SK-N-SH (cell line): Measurements from ENCODE around the gene PALS2. TPM values are rescaled to one million over a fixed set of nuclear protein-coding genes. Genes with fewer than 3 reads are reported as not detected.

ENCODE experiments used
- CTCF ChIA-PET: fragments of 300-600, 350-600 bp; formaldehyde crosslinking; extraction: SDS; loops from one replicate; lab custom pipeline; 2021; lab: Yijun Ruan, JAX
- POLR2A ChIA-PET: fragments of 350-600 bp; sonication (Branson Sonifier 250); formaldehyde crosslinking; extraction: SDS; loops from one replicate; lab custom pipeline; 2020; ENCODE audit warnings: antibody characterized with exemption, inconsistent platforms; lab: Yijun Ruan, JAX
- DNase-seq: peaks from one replicate; pipeline ENCODE4 v3.0.0; 2012
- H2AFZ ChIP-seq: fragments of 200-600 bp; sonication (generic); 2 replicates; pipeline ENCODE4 v1.8.1; 2016; ENCODE audit warnings: antibody characterized with exemption, mild to moderate bottlenecking, low read depth
- H3F3A ChIP-seq: fragments of 200-600 bp; sonication (generic); replicated peaks from 2 replicates; pipeline ENCODE3; 2016; ENCODE audit warnings: antibody characterized with exemption, mild to moderate bottlenecking; ENCODE audit not compliant: insufficient read depth
- H3K27ac ChIP-seq, 2 experiments: fragments of 200-500 bp in 1 of 2; fragments of 200-600 bp in 1 of 2; sonication (Bioruptor generic) in 1 of 2; sonication (generic), shearing (Covaris generic) in 1 of 2; 2 replicates each; pipeline versions ENCODE4 v1.5.1 to v1.6.1; 2014 to 2016; ENCODE audit warnings: low read depth in 2 of 2, inconsistent platforms in 1 of 2, low read length in 1 of 2, mild to moderate bottlenecking in 1 of 2, mixed read lengths in 1 of 2
- H3K27me3 ChIP-seq: fragments of 200-600 bp; sonication (generic), shearing (Covaris generic); 2 replicates; pipeline ENCODE4 v1.6.1; 2016; ENCODE audit warnings: mixed run types; ENCODE audit not compliant: insufficient read depth
- H3K36me3 ChIP-seq, 2 experiments: fragments of 200-500 bp in 1 of 2; fragments of 200-600 bp in 1 of 2; sonication (Bioruptor generic) in 1 of 2; sonication (generic) in 1 of 2; replicated peaks in 1 of 2; 2 replicates each; pipeline versions ENCODE3 to v1.5.1; 2014 to 2016; ENCODE audit warnings: low read length in 1 of 2, mild to moderate bottlenecking in 1 of 2; ENCODE audit not compliant: insufficient read depth in 2 of 2, control insufficient read depth in 1 of 2
- H3K4me1 ChIP-seq, 2 experiments: fragments of 200-500 bp in 1 of 2; fragments of 200-600 bp in 1 of 2; sonication (Bioruptor generic) in 1 of 2; sonication (generic), shearing (Covaris generic) in 1 of 2; 2 replicates each; pipeline versions ENCODE4 v1.5.1 to v1.6.1; 2014 to 2016; ENCODE audit warnings: low read depth in 1 of 2, low read length in 1 of 2, mixed run types in 1 of 2; ENCODE audit not compliant: insufficient read depth in 2 of 2, control insufficient read depth in 1 of 2
- H3K4me2 ChIP-seq: fragments of 200-600 bp; sonication (generic), shearing (Covaris generic); 2 replicates; pipeline ENCODE4 v1.6.1; 2017; ENCODE audit warnings: mixed run types
- H3K4me3 ChIP-seq, 2 experiments: fragments of 200-500 bp in 1 of 2; fragments of 200-600 bp in 1 of 2; sonication (Bioruptor generic) in 1 of 2; sonication (generic), shearing (Covaris generic) in 1 of 2; 2 replicates each; pipeline versions ENCODE4 v1.5.1 to v1.8.1; 2014 to 2016; ENCODE audit warnings: low read depth in 2 of 2, inconsistent platforms in 1 of 2, low read length in 1 of 2, mild to moderate bottlenecking in 1 of 2, mixed read lengths in 1 of 2, moderate library complexity in 1 of 2
- H3K79me2 ChIP-seq: fragments of 200-600 bp; sonication (generic); 2 replicates; pipeline ENCODE4 v1.8.1; 2017; ENCODE audit warnings: mild to moderate bottlenecking; ENCODE audit not compliant: insufficient read depth
- H3K9ac ChIP-seq: fragments of 200-600 bp; sonication (generic); 2 replicates; pipeline ENCODE4 v1.6.1; 2017; ENCODE audit warnings: mixed run types
- H3K9me2 ChIP-seq: fragments of 200-600 bp; sonication (generic); 2 replicates; pipeline ENCODE4 v1.6.1; 2017; ENCODE audit warnings: mixed run types
- H3K9me3 ChIP-seq: fragments of 200-600 bp; sonication (generic); 2 replicates; pipeline ENCODE4 v1.6.1; 2017; ENCODE audit warnings: mixed run types, mild to moderate bottlenecking, moderate library complexity
- H4K20me1 ChIP-seq: fragments of 200-600 bp; sonication (generic); 2 replicates; pipeline ENCODE4 v1.6.1; 2017; ENCODE audit warnings: mild to moderate bottlenecking, mixed run types; ENCODE audit not compliant: insufficient read depth
- EZH2phosphoT487 ChIP-seq: fragments of 200-600 bp; sonication (generic); IDR thresholded peaks from 2 replicates; pipeline ENCODE4 v1.6.1; 2017; ENCODE audit warnings: low read depth, mixed run types, mild to moderate bottlenecking, antibody characterized with exemption, moderate library complexity, borderline replicate concordance
- FOXJ3 ChIP-seq: sonication (generic); formaldehyde crosslinking; IDR thresholded peaks from 2 replicates; pipeline ENCODE4 v1.5.1; 2020; ENCODE audit warnings: mild to moderate bottlenecking, missing genetic modification reagents
- GABPA ChIP-seq: IDR thresholded peaks from 2 replicates; pipeline ENCODE4 v1.4.0; 2012; ENCODE audit warnings: low read depth, mild to moderate bottlenecking
- GATA2 ChIP-seq: sonication (generic); formaldehyde crosslinking; IDR thresholded peaks from 2 replicates; pipeline ENCODE4 v1.5.0; 2020; ENCODE audit warnings: mild to moderate bottlenecking, missing genetic modification reagents
- JUND ChIP-seq: IDR thresholded peaks from 2 replicates; pipeline ENCODE4 v1.4.0; 2012
- MEF2A ChIP-seq: IDR thresholded peaks from 2 replicates; pipeline ENCODE4 v1.4.0; 2012; ENCODE audit warnings: low read depth, borderline replicate concordance
- MXI1 ChIP-seq: IDR thresholded peaks from 2 replicates; pipeline ENCODE4 v1.6.1; 2012; ENCODE audit warnings: mild to moderate bottlenecking, low read depth, low read length, improper control_type of control experiment
- NFIC ChIP-seq: IDR thresholded peaks from 2 replicates; pipeline ENCODE4 v1.4.0; 2012; ENCODE audit warnings: borderline replicate concordance
- NRF1 ChIP-seq: IDR thresholded peaks from 2 replicates; pipeline ENCODE4 v1.6.1; 2012; ENCODE audit warnings: low read depth, mild to moderate bottlenecking, low read length
- SMC3 ChIP-seq: IDR thresholded peaks from 2 replicates; pipeline ENCODE4 v1.6.1; 2012; ENCODE audit warnings: low read depth, low read length, improper control_type of control experiment
- YY1 ChIP-seq: IDR thresholded peaks from 2 replicates; pipeline ENCODE4 v1.4.0; 2012; ENCODE audit warnings: low read depth, mild to moderate bottlenecking
- WGBS: methylation state at CpG from one replicate; pipeline ENCODE4 v1.1.6; 2017; ENCODE audit warnings: low lambda C conversion rate; 5-methylcytosine and 5-hydroxymethylcytosine counted together
- polyA plus RNA-seq, 3 experiments: library from polyadenylated mRNA; depleted of rRNA; stranded (reverse); fragments of >200 nt; gene quantifications; 2 replicates each; pipeline ENCODE4 v1.2.3, GENCODE V29; 2012
- TF ChIP-seq, protein P1 (sequence below): IDR thresholded peaks from 2 replicates; pipeline ENCODE4 v1.4.0; 2012; ENCODE audit warnings: low read depth, borderline replicate concordance
- TF ChIP-seq, protein P2 (sequence below): IDR thresholded peaks from 2 replicates; pipeline ENCODE4 v1.6.1; 2012; ENCODE audit warnings: mild to moderate bottlenecking, low read depth, low read length, moderate library complexity

The PALS2 gene
- polyA plus RNA-seq, 1 of the 3 experiments (the other 2 are of a cell fraction): 6.9 TPM

DNA sequence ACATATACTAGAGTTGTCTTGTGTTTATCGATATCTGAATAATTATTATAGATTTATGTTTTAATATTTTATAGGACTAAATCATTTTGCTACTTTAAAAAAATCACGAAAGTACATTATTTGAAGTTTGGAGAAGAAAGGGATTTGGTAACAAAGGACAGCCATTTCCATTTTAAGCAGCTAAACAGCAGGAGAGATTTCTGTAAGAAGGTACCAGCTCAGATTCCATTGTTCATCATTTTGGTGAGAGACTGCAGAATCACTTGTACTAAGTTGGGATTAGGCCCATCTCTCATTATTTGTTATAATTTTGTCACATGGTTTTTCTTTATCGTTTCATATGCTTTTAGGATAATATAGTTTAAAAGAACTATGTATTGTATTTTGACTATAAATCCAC lies 46.7 kb downstream of the PALS2 start:
- H3K4me2 ChIP-seq: no peak overlapping the region
- no peak overlapping the region for H3K27ac ChIP-seq
- no peak overlapping the region for H2AFZ ChIP-seq
- no peaks in the 10 kb centered on the region for H3K27me3 ChIP-seq
- H3K9me2 ChIP-seq: 0 out of 2 replicates have a peak, but pooled peaks cover 6% of the 10 kb centered on the region
- no peaks in the 10 kb centered on the region for H4K20me1 ChIP-seq
- H3K9ac ChIP-seq: no peak overlapping the region
- no peaks in the 10 kb centered on the region for H3F3A ChIP-seq
- no peak overlapping the region for H3K4me3 ChIP-seq
- 0 out of 2 replicates have a peak, but pooled peaks cover 13% of the 10 kb centered on the region for H3K79me2 ChIP-seq
- 87% methylated on average over 3 of the region's 3 CpGs for WGBS
- H3K36me3 ChIP-seq: peaks cover 0 to 2% of the 10 kb centered on the region in 2 experiments
- POLR2A ChIA-PET: no interaction called here
- CTCF ChIA-PET: no interaction called here
- TF ChIP-seq MXI1 (no peak), SMC3 (no peak), GABPA (no peak), NRF1 (no peak)
- TF ChIP-seq, protein P1, sequence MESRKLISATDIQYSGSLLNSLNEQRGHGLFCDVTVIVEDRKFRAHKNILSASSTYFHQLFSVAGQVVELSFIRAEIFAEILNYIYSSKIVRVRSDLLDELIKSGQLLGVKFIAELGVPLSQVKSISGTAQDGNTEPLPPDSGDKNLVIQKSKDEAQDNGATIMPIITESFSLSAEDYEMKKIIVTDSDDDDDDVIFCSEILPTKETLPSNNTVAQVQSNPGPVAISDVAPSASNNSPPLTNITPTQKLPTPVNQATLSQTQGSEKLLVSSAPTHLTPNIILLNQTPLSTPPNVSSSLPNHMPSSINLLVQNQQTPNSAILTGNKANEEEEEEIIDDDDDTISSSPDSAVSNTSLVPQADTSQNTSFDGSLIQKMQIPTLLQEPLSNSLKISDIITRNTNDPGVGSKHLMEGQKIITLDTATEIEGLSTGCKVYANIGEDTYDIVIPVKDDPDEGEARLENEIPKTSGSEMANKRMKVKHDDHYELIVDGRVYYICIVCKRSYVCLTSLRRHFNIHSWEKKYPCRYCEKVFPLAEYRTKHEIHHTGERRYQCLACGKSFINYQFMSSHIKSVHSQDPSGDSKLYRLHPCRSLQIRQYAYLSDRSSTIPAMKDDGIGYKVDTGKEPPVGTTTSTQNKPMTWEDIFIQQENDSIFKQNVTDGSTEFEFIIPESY: no peak
- no peak for DNase-seq
- H3K4me1 ChIP-seq: no peaks in the 10 kb centered on the region; a peak in 2 of 4 replicates
- H3K9me3 ChIP-seq: no peaks in the 10 kb centered on the region; the same call in none of the 2 replicates

DNA sequence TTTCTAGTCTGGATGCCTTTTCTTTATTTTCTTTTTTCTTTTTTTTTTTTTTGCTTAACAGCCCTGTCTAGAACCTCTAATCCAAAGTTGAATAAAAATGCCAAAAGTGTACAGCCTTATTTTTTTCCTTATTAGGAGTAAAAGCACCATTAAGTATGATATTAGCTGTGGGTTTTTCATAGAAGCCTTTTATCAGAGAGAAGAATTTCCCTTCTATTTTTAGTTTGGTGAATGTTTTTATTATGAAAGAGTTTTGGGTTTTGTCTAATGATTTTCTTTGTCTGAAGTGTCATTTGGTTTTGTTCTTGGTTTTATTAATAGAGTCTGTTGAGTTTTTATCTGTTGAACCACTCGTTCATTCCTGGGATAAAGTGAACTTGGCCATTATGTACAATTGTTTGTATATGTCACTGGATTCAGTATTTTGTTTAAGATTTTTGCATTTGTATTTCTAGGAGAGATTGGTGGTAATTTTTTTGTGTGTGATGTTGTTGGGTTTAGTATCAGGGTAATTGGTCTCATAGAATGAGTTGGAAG lies 49.5 kb downstream of the PALS2 start:
- TF ChIP-seq MXI1 (no peak), MEF2A (no peak), EZH2phosphoT487 (no peak), JUND (no peak), FOXJ3 (CRISPR knock-in tag) (no peak), YY1 (no peak), GATA2 (no peak), NFIC (no peak)
- TF ChIP-seq, protein P2, sequence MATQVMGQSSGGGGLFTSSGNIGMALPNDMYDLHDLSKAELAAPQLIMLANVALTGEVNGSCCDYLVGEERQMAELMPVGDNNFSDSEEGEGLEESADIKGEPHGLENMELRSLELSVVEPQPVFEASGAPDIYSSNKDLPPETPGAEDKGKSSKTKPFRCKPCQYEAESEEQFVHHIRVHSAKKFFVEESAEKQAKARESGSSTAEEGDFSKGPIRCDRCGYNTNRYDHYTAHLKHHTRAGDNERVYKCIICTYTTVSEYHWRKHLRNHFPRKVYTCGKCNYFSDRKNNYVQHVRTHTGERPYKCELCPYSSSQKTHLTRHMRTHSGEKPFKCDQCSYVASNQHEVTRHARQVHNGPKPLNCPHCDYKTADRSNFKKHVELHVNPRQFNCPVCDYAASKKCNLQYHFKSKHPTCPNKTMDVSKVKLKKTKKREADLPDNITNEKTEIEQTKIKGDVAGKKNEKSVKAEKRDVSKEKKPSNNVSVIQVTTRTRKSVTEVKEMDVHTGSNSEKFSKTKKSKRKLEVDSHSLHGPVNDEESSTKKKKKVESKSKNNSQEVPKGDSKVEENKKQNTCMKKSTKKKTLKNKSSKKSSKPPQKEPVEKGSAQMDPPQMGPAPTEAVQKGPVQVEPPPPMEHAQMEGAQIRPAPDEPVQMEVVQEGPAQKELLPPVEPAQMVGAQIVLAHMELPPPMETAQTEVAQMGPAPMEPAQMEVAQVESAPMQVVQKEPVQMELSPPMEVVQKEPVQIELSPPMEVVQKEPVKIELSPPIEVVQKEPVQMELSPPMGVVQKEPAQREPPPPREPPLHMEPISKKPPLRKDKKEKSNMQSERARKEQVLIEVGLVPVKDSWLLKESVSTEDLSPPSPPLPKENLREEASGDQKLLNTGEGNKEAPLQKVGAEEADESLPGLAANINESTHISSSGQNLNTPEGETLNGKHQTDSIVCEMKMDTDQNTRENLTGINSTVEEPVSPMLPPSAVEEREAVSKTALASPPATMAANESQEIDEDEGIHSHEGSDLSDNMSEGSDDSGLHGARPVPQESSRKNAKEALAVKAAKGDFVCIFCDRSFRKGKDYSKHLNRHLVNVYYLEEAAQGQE: no peak
- Histone ChIP-seq H3K36me3 (peaks cover 0 to 3% of the 10 kb centered on the region in 2 experiments), H3K4me2 (no peak overlapping the region), H2AFZ (no peak overlapping the region), H3K4me3 (no peak overlapping the region), H3F3A (no peaks in the 10 kb centered on the region), H3K79me2 (0 out of 2 replicates have a peak, but pooled peaks cover 13% of the 10 kb centered on the region), H4K20me1 (no peaks in the 10 kb centered on the region), H3K9me3 (no peaks in the 10 kb centered on the region; the same call in none of the 2 replicates), H3K27ac (no peak overlapping the region), H3K4me1 (no peaks in the 10 kb centered on the region; a peak in 2 of 4 replicates), H3K9me2 (0 out of 2 replicates have a peak, but pooled peaks cover 6% of the 10 kb centered on the region), H3K9ac (no peak overlapping the region), H3K27me3 (no peaks in the 10 kb centered on the region)
- no peak for DNase-seq
- ChIA-PET POLR2A (interaction anchor here (0.7 kb wide), 1 partner anchor 50 kb away, joined by 4 read pairs; no protein-coding TSS in a partner anchor), CTCF (interaction anchor here (1.5 kb wide), 1 partner anchor 23 kb away, joined by 3 read pairs; no protein-coding TSS in a partner anchor)
- 80% methylated on average over 1 of the region's 1 CpG for WGBS
